IPS-18a (cell line): ENCODE results near the gene RNF144A.

Source experiments
- H3K27ac ChIP-seq: one replicate; pipeline ENCODE4 v1.5.1; 2013; ENCODE audit warnings: low read length
- H3K27me3 ChIP-seq: one replicate; pipeline ENCODE4 v1.6.1; 2013; ENCODE audit warnings: mild to moderate bottlenecking, low read length; ENCODE audit not compliant: control insufficient read depth, insufficient read depth
- H3K36me3 ChIP-seq: one replicate; pipeline ENCODE4 v1.6.1; 2013; ENCODE audit warnings: low read depth, low read length; ENCODE audit not compliant: control insufficient read depth
- H3K4me1 ChIP-seq: one replicate; pipeline ENCODE4 v1.6.1; 2013; ENCODE audit warnings: low read depth, low read length; ENCODE audit not compliant: control insufficient read depth
- H3K4me3 ChIP-seq: one replicate; pipeline ENCODE4 v1.5.1; 2013; ENCODE audit warnings: low read length
- H3K9ac ChIP-seq: one replicate; pipeline ENCODE4 v1.6.1; 2013; ENCODE audit warnings: mild to moderate bottlenecking, low read length, moderate library complexity
- H3K9me3 ChIP-seq: one replicate; pipeline ENCODE4 v1.6.1; 2013; ENCODE audit warnings: low read depth, low read length; ENCODE audit not compliant: control insufficient read depth

RNF144A gene

GRCh38 chr2:7070483-7070882, 153.3 kb downstream of the RNF144A start:
- no peaks in the 10 kb centered on the region for H3K9me3 ChIP-seq
- H3K36me3 ChIP-seq = no peaks in the 10 kb centered on the region
- no peaks in the 10 kb centered on the region for H3K4me1 ChIP-seq
- H3K9ac ChIP-seq = no peak overlapping the region
- no peaks in the 10 kb centered on the region for H3K27me3 ChIP-seq
- H3K27ac ChIP-seq = no peak overlapping the region
- H3K4me3 ChIP-seq = no peak overlapping the region

- H3K27ac ChIP-seq = no peak overlapping the region
- H3K27me3 ChIP-seq = no peaks in the 10 kb centered on the region
- no peaks in the 10 kb centered on the region for H3K36me3 ChIP-seq
- no peak overlapping the region for H3K4me3 ChIP-seq
- no peaks in the 10 kb centered on the region for H3K9me3 ChIP-seq
- H3K9ac ChIP-seq = no peak overlapping the region
- no peaks in the 10 kb centered on the region for H3K4me1 ChIP-seq
Observed at GRCh38 chr2:7071154-7071553, 153.9 kb downstream of the RNF144A start.

- Histone ChIP-seq H3K27me3 (no peaks in the 10 kb centered on the region), H3K36me3 (no peaks in the 10 kb centered on the region), H3K4me3 (no peak overlapping the region), H3K9me3 (no peaks in the 10 kb centered on the region), H3K4me1 (no peaks in the 10 kb centered on the region), H3K9ac (no peak overlapping the region), H3K27ac (no peak overlapping the region)
Observed at GRCh38 chr2:7071916-7072556, 154.8 kb downstream of the RNF144A start.

GRCh38 chr2:7073901-7074300, 156.7 kb downstream of the RNF144A start:
- Histone ChIP-seq H3K27me3 (no peaks in the 10 kb centered on the region), H3K4me1 (no peaks in the 10 kb centered on the region), H3K9me3 (no peaks in the 10 kb centered on the region), H3K4me3 (no peak overlapping the region), H3K27ac (no peak overlapping the region), H3K9ac (no peak overlapping the region), H3K36me3 (no peaks in the 10 kb centered on the region)

GRCh38 chr2:7075834-7076233, 158.6 kb downstream of the RNF144A start:
- no peak overlapping the region for H3K9ac ChIP-seq
- H3K36me3 ChIP-seq = no peaks in the 10 kb centered on the region
- H3K4me1 ChIP-seq = no peaks in the 10 kb centered on the region
- H3K4me3 ChIP-seq = no peak overlapping the region
- no peak overlapping the region for H3K27ac ChIP-seq
- H3K9me3 ChIP-seq = no peaks in the 10 kb centered on the region
- H3K27me3 ChIP-seq = no peaks in the 10 kb centered on the region

GRCh38 chr2:7077660-7078267, 160.6 kb downstream of the RNF144A start:
- Histone ChIP-seq H3K36me3 (no peaks in the 10 kb centered on the region), H3K4me3 (no peak overlapping the region), H3K27me3 (no peaks in the 10 kb centered on the region), H3K27ac (no peak overlapping the region), H3K9me3 (no peaks in the 10 kb centered on the region), H3K4me1 (no peaks in the 10 kb centered on the region), H3K9ac (no peak overlapping the region)

- H3K4me3 ChIP-seq = no peak overlapping the region
- H3K9ac ChIP-seq = no peak overlapping the region
- H3K27ac ChIP-seq = no peak overlapping the region
Observed at GRCh38 chr2:7083580-7084509, 166.6 kb downstream of the RNF144A start.

GRCh38 chr2:7084601-7085000, 167.4 kb downstream of the RNF144A start:
- Histone ChIP-seq H3K27me3 (no peaks in the 10 kb centered on the region), H3K27ac (no peak overlapping the region), H3K36me3 (no peaks in the 10 kb centered on the region), H3K9ac (no peak overlapping the region), H3K4me1 (no peaks in the 10 kb centered on the region), H3K9me3 (peaks cover 4% of the 10 kb centered on the region), H3K4me3 (no peak overlapping the region)

More at GRCh38 chr2:7083580-7084509, 166.6 kb downstream of the RNF144A start:
- Histone ChIP-seq H3K36me3 (no peaks in the 10 kb centered on the region), H3K9me3 (peaks cover 4% of the 10 kb centered on the region), H3K4me1 (no peaks in the 10 kb centered on the region), H3K27me3 (no peaks in the 10 kb centered on the region)

- Histone ChIP-seq H3K4me1 (no peaks in the 10 kb centered on the region), H3K27ac (no peak overlapping the region), H3K4me3 (no peak overlapping the region), H3K9ac (no peak overlapping the region), H3K9me3 (peaks cover 2% of the 10 kb centered on the region), H3K36me3 (no peaks in the 10 kb centered on the region), H3K27me3 (no peaks in the 10 kb centered on the region)
Observed at GRCh38 chr2:7089284-7089683, 172.1 kb downstream of the RNF144A start.

GRCh38 chr2:7089898-7090510, 172.8 kb downstream of the RNF144A start:
- Histone ChIP-seq H3K9ac (no peak overlapping the region), H3K4me1 (no peaks in the 10 kb centered on the region), H3K36me3 (no peaks in the 10 kb centered on the region), H3K27me3 (no peaks in the 10 kb centered on the region), H3K4me3 (no peak overlapping the region), H3K9me3 (no peaks in the 10 kb centered on the region), H3K27ac (no peak overlapping the region)

GRCh38 chr2:7093376-7093775, 176.2 kb downstream of the RNF144A start:
- no peak overlapping the region for H3K27ac ChIP-seq
- H3K4me3 ChIP-seq = no peak overlapping the region
- H3K27me3 ChIP-seq = no peaks in the 10 kb centered on the region
- no peak overlapping the region for H3K9ac ChIP-seq
- H3K9me3 ChIP-seq = no peaks in the 10 kb centered on the region
- no peaks in the 10 kb centered on the region for H3K36me3 ChIP-seq
- H3K4me1 ChIP-seq = peaks cover 6% of the 10 kb centered on the region
